Measurements from ENCODE around the gene ANXA4. TPM values are rescaled to one million over a fixed set of nuclear protein-coding genes. Genes with fewer than 3 reads are reported as not detected.

ANXA4 gene
- total and polyA plus RNA-seq, 2 of the 13 experiments (the other 11 are each of a cell fraction or from before 2014, with no cell fraction given) = 155 to 168 TPM

DNA sequence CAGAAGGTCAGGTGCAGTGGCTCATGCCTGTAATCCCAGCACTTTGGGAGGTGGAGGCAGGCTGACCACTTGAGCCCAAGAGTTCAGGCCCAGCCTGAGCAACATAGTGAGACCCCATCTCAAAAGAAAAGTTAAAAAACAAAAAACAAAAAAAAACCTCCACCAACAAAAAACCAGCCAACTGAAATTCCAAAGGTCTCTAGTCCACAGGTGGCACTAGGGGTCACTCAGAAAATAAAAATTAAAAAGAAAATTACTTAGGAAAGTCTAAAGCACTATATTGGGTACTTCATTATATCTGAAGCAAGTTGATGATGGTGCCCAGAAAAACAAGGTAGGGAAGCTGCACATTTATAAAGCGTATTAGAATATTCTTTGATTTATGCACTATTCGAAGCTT, 26.9 kb downstream of the ANXA4 start:
- ChIA-PET POLR2A (interaction anchor here (1.5 kb wide), 1 partner anchor 27 kb away, joined by 5 read pairs; the partner anchor contains the start of gene ANXA4), CTCF (ENCODE audit: low intra/inter-chr PET ratio, low total read pairs) (no interaction called here)
- no peak overlapping the region for H3K27ac ChIP-seq (ENCODE audit: extremely low read length, insufficient read depth, low read length)
- no TSS peak for BruUV-seq (replicated peaks)
- H2AFZ ChIP-seq (ENCODE audit: low read length) = no peak overlapping the region
- H3K4me3 ChIP-seq (replicated peaks in 1 of 3; ENCODE audit: insufficient read depth in 1 of 3, low read depth in 2 of 3, low read length in 3 of 3) = no peak overlapping the region
- in situ Hi-C loops (cut with HindIII; ENCODE audit: extremely low pct_ligation_motif_present, low pct_unique_long_range_greater_than_20kb) = no loop called here
- H3K4me1 ChIP-seq (ENCODE audit: insufficient read depth, low read length) = peaks cover 76% of the 10 kb centered on the region
- no peak overlapping the region for H3K4me2 ChIP-seq (ENCODE audit: low read depth, low read length)
- ATAC-seq (no peak), FAIRE-seq (no peak), DNase-seq (ENCODE audit: low spot score) (no peak)
- H3K9ac ChIP-seq (ENCODE audit: insufficient read depth, low read depth, low read length) = no peak overlapping the region
- no peaks in the 10 kb centered on the region for H3K27me3 ChIP-seq (ENCODE audit: control insufficient read depth in 1 of 2, insufficient read depth in 2 of 2, low read length in 2 of 2)
- intact Hi-C loops (cut with micrococcal nuclease; ENCODE audit: unreplicated experiment) = no loop called here
- peaks cover 61% of the 10 kb centered on the region for H3K79me2 ChIP-seq (ENCODE audit: insufficient read depth, low read length)
- TF ChIP-seq, protein P1, sequence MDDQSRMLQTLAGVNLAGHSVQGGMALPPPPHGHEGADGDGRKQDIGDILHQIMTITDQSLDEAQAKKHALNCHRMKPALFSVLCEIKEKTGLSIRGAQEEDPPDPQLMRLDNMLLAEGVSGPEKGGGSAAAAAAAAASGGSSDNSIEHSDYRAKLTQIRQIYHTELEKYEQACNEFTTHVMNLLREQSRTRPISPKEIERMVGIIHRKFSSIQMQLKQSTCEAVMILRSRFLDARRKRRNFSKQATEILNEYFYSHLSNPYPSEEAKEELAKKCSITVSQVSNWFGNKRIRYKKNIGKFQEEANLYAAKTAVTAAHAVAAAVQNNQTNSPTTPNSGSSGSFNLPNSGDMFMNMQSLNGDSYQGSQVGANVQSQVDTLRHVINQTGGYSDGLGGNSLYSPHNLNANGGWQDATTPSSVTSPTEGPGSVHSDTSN (CRISPR knock-in tag; IDR thresholded peaks at IDR 0.05; ENCODE audit: borderline replicate concordance) = no peak
- TF ChIP-seq ZNF121 (CRISPR knock-in tag; IDR thresholded peaks at IDR 0.05) = 0 out of 2 replicates have a peak, but pooled peaks have one; percentile 51
- WGBS (ENCODE audit: low lambda C conversion rate) = 96% methylated on average over 2 of the region's 2 CpGs
- no peaks in the 10 kb centered on the region for H3K9me3 ChIP-seq (ENCODE audit: low read length)
- H4K20me1 ChIP-seq (ENCODE audit: insufficient read depth, low read length) = 0 out of 2 replicates have a peak, but pooled peaks cover 3% of the 10 kb centered on the region
- peaks cover 2 to 21% of the 10 kb centered on the region in 2 experiments; a peak in 4 of 5 replicates for H3K36me3 ChIP-seq (replicated peaks in 1 of 2; ENCODE audit: control insufficient read depth in 1 of 2, insufficient read depth in 2 of 2, low read length in 2 of 2)

DNA sequence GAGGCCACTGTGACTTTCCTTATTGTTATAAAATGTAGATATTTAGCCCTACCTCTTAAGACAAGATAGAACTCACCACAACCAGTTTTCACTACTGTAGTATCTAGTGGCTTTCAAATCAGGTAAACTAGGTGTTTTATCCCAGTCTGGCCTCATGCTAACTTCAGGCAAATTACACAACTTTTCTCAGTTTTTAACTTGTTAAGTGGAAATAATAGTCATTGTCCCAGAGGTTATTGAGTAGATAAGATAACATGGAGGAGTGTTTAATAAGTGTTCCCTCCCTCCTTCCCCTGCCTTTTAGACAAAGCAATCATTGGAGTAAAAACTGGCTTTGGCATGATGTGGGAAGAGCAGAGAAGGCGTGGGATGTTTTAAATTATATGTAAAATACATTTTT, 27.3 kb downstream of the ANXA4 start:
- no TSS peak for BruUV-seq (replicated peaks)
- H3K9ac ChIP-seq (ENCODE audit: insufficient read depth, low read depth, low read length) = no peak overlapping the region
- peaks cover 2 to 21% of the 10 kb centered on the region in 2 experiments; a peak in 4 of 5 replicates for H3K36me3 ChIP-seq (replicated peaks in 1 of 2; ENCODE audit: control insufficient read depth in 1 of 2, insufficient read depth in 2 of 2, low read length in 2 of 2)
- H3K27ac ChIP-seq (ENCODE audit: extremely low read length, insufficient read depth, low read length) = no peak overlapping the region
- H3K79me2 ChIP-seq (ENCODE audit: insufficient read depth, low read length) = peaks cover 58% of the 10 kb centered on the region
- no peak overlapping the region for H3K4me3 ChIP-seq (replicated peaks in 1 of 3; ENCODE audit: insufficient read depth in 1 of 3, low read depth in 2 of 3, low read length in 3 of 3)
- no peaks in the 10 kb centered on the region for H3K27me3 ChIP-seq (ENCODE audit: control insufficient read depth in 1 of 2, insufficient read depth in 2 of 2, low read length in 2 of 2)
- H2AFZ ChIP-seq (ENCODE audit: low read length) = no peak overlapping the region
- 0 out of 2 replicates have a peak, but pooled peaks cover 3% of the 10 kb centered on the region for H4K20me1 ChIP-seq (ENCODE audit: insufficient read depth, low read length)
- in situ Hi-C loops (cut with HindIII; ENCODE audit: extremely low pct_ligation_motif_present, low pct_unique_long_range_greater_than_20kb) = no loop called here
- no peak for FAIRE-seq
- ChIA-PET CTCF (ENCODE audit: low intra/inter-chr PET ratio, low total read pairs) (no interaction called here), POLR2A (no interaction called here)
- no peak overlapping the region for H3K4me2 ChIP-seq (ENCODE audit: low read depth, low read length)
- H3K9me3 ChIP-seq (ENCODE audit: low read length) = no peaks in the 10 kb centered on the region
- ATAC-seq = no peak
- H3K4me1 ChIP-seq (ENCODE audit: insufficient read depth, low read length) = peaks cover 71% of the 10 kb centered on the region
- DNase-seq (ENCODE audit: low spot score) = no peak
- intact Hi-C loops (cut with micrococcal nuclease; ENCODE audit: unreplicated experiment) = no loop called here
- TF ChIP-seq RBM22 (optimal IDR thresholded peaks at IDR 0.05; ENCODE audit: low read length) = peak; percentile 47
- TF ChIP-seq POLR2AphosphoS5 (IDR thresholded peaks at IDR 0.05; ENCODE audit: low read depth, low read length) = 0 out of 2 replicates have a peak, but pooled peaks have one; percentile 17
- TF ChIP-seq GATAD2A (CRISPR knock-in tag; IDR thresholded peaks at IDR 0.05) = no peak
- WGBS (ENCODE audit: low lambda C conversion rate) = 97% methylated on average over 1 of the region's 1 CpG

All from HepG2 (cell line).